K562 (cell line): Measurements from ENCODE around the gene PHKG2. TPM values are rescaled to one million over a fixed set of nuclear protein-coding genes. Genes with fewer than 3 reads are reported as not detected.

Experiments used
- ATAC-seq: fragments of 200-7000 bp; cut with Tn5 transposase; 3 replicates; pipeline ENCODE4 v1.9.1; 2020; ENCODE audit warnings: moderate library complexity
- BruUV-seq: library from RNA; stranded (reverse); fragments of 400-500 nt; replicated peaks from 2 replicates; lab custom pipeline; 2021; lab: Mats Ljungman, UMichigan
- CTCF ChIA-PET: fragments of 300-600 bp; formaldehyde crosslinking; extraction: SDS; loops from one replicate; lab custom pipeline; 2021; ENCODE audit warnings: low intra/inter-chr PET ratio; lab: Yijun Ruan, JAX
- POLR2A ChIA-PET: fragments of 300-600, 350-650 bp; sonication (Branson Sonifier 250); formaldehyde crosslinking; extraction: SDS; loops from one replicate; lab custom pipeline; 2021; ENCODE audit warnings: antibody characterized with exemption, inconsistent platforms; lab: Yijun Ruan, JAX
- DNase-seq, 4 experiments: peaks; one replicate each; pipeline versions ENCODE4 v3.0.0 to v3.0.0-alpha.2; 2011 to 2018; ENCODE audit warnings: low spot score in 3 of 4, mixed read lengths in 3 of 4; ENCODE audit errors: extremely low read depth in 1 of 4
- FAIRE-seq: peaks from 2 replicates; lab custom pipeline; 2011; peaks lifted over from hg19 to GRCh38; lab: Jason Lieb, UNC
- H2AFZ ChIP-seq: 2 replicates; pipeline ENCODE4 v1.6.0; 2011; ENCODE audit warnings: low read depth, low read length, control low read depth, inconsistent platforms
- H3K27ac ChIP-seq: fragments of 200-600 bp; 3 replicates; pipeline ENCODE4 v1.8.0; 2011; ENCODE audit warnings: low read depth, mild to moderate bottlenecking, control low read depth, inconsistent platforms, low read length, moderate library complexity, mixed read lengths; ENCODE audit errors: extremely low read depth
- H3K27me3 ChIP-seq, 2 experiments: fragments of 300-600 bp in 1 of 2; 2 replicates in 1 of 2; 3 replicates in 1 of 2; pipeline versions ENCODE4 v1.6.0 to v1.8.0; 2011; ENCODE audit warnings: inconsistent platforms in 2 of 2, low read length in 2 of 2, mild to moderate bottlenecking in 1 of 2, mixed read lengths in 1 of 2, moderate library complexity in 1 of 2; ENCODE audit not compliant: control insufficient read depth in 2 of 2, insufficient read depth in 2 of 2
- H3K36me3 ChIP-seq: fragments of 300-600 bp; 3 replicates; pipeline ENCODE4 v1.8.0; 2011; ENCODE audit warnings: mild to moderate bottlenecking, low read length, inconsistent platforms; ENCODE audit not compliant: control insufficient read depth, insufficient read depth
- H3K4me1 ChIP-seq, 2 experiments: fragments of 200-600 bp in 1 of 2; replicated peaks in 1 of 2; 2 replicates in 1 of 2; 3 replicates in 1 of 2; pipeline versions ENCODE4 v1.5.1 to v1.8.0; 2011; ENCODE audit warnings: inconsistent platforms in 2 of 2, low read length in 2 of 2, mild to moderate bottlenecking in 1 of 2, mixed read lengths in 1 of 2, moderate library complexity in 1 of 2; ENCODE audit not compliant: control insufficient read depth in 2 of 2, insufficient read depth in 2 of 2
- H3K4me2 ChIP-seq: 2 replicates; pipeline ENCODE4 v1.6.1; 2011; ENCODE audit warnings: low read length, control low read depth, inconsistent platforms, mixed read lengths; ENCODE audit not compliant: insufficient read depth
- H3K4me3 ChIP-seq: fragments of 200-600 bp; sonication (generic), shearing (Covaris generic); 2 replicates; pipeline ENCODE4 v1.5.1; 2016; ENCODE audit warnings: control low read depth, inconsistent platforms
- H3K79me2 ChIP-seq: fragments of 200-600 bp; 3 replicates; pipeline ENCODE4 v1.8.0; 2011; ENCODE audit warnings: low read length, inconsistent platforms; ENCODE audit not compliant: control insufficient read depth, insufficient read depth
- H3K9ac ChIP-seq, 2 experiments: 2 replicates each; pipeline versions ENCODE4 v1.6.0 to v1.6.1; 2011; ENCODE audit warnings: low read depth in 2 of 2, low read length in 2 of 2, control low read depth in 1 of 2, inconsistent platforms in 1 of 2, mild to moderate bottlenecking in 1 of 2, mixed read lengths in 1 of 2; ENCODE audit not compliant: insufficient read depth in 1 of 2
- H3K9me1 ChIP-seq: one replicate; pipeline ENCODE4 v1.6.0; 2011; ENCODE audit warnings: inconsistent platforms, mild to moderate bottlenecking, low read length, moderate library complexity; ENCODE audit not compliant: control insufficient read depth, insufficient read depth
- H3K9me3 ChIP-seq: replicated peaks from 2 replicates; pipeline ENCODE4 v1.5.1; 2011; ENCODE audit warnings: low read depth, low read length, inconsistent platforms; ENCODE audit not compliant: control insufficient read depth, insufficient read depth
- H4K20me1 ChIP-seq: replicated peaks from 2 replicates; pipeline ENCODE4 v1.6.1; 2011; ENCODE audit warnings: low read length, inconsistent platforms, mixed read lengths; ENCODE audit not compliant: control insufficient read depth, insufficient read depth
- CREB3 ChIP-seq: fragments of 450-650 bp; conservative IDR thresholded peaks from 2 replicates; pipeline ENCODE4 v1.6.1; 2016; ENCODE audit warnings: missing genetic modification characterization, low read depth, mild to moderate bottlenecking, missing compliant biosample characterization, moderate library complexity
- HMBOX1 ChIP-seq: sonication (generic); IDR thresholded peaks from 2 replicates; pipeline ENCODE4 v1.6.1; 2016
- HMGN3 ChIP-seq: IDR thresholded peaks from 2 replicates; pipeline ENCODE4 v1.6.1; 2011; ENCODE audit warnings: borderline replicate concordance, low read depth, mild to moderate bottlenecking, mixed read lengths, low read length; ENCODE audit not compliant: insufficient read length; ENCODE audit errors: extremely low read depth
- PPARD ChIP-seq: fragments of 250-450 bp; sonication (Bioruptor Pico); IDR thresholded peaks from 2 replicates; pipeline ENCODE4 v1.8.0; 2022; ENCODE audit warnings: inconsistent platforms, mild to moderate bottlenecking, moderate library complexity
- SREBF1 ChIP-seq: fragments of 150-350 bp; IDR thresholded peaks from 2 replicates; pipeline ENCODE4 v1.6.1; 2014; ENCODE audit warnings: antibody characterized with exemption, low read depth, low read length, borderline replicate concordance
- ZBTB7A ChIP-seq: IDR thresholded peaks from 2 replicates; pipeline ENCODE4 v1.6.1; 2011; ENCODE audit warnings: low read depth, mild to moderate bottlenecking, low read length, moderate library complexity, borderline replicate concordance; ENCODE audit not compliant: control insufficient read depth
- ZNF165 ChIP-seq: fragments of 250-450 bp; sonication (Bioruptor Pico); IDR thresholded peaks from 2 replicates; pipeline ENCODE4 v1.4.0; 2020; ENCODE audit warnings: borderline replicate concordance
- ZNF398 ChIP-seq: fragments of 250-450 bp; sonication (Bioruptor Pico); IDR thresholded peaks from 2 replicates; pipeline ENCODE4 v1.8.0; 2021; ENCODE audit warnings: moderate library complexity, mild to moderate bottlenecking, inconsistent platforms
- ZNF778 ChIP-seq: fragments of 450-650 bp; formaldehyde crosslinking; IDR thresholded peaks from 2 replicates; pipeline ENCODE4 v1.4.0; 2020; ENCODE audit warnings: mild to moderate bottlenecking, moderate library complexity
- WGBS: fragments of 100-300 bp; shearing (Covaris generic); methylation state at CpG from one replicate; pipeline ENCODE4 v1.1.6; 2016; ENCODE audit warnings: low coverage, mixed read lengths; ENCODE audit not compliant: insufficient coverage; ENCODE audit errors: missing lambda C conversion rate; 5-methylcytosine and 5-hydroxymethylcytosine counted together
- in situ Hi-C: fragments of 300-500 bp; cut with MboI; formaldehyde crosslinking; loops from 4 replicates; pipeline ENCODE4 v1.15.0; 2018; ENCODE audit warnings: inconsistent platforms, mixed read lengths
- intact Hi-C: fragments of 100-400 bp; cut with micrococcal nuclease; formaldehyde crosslinking; loops from 2 replicates; pipeline ENCODE4 v1.14.2; 2022
- polyA plus RNA-seq, 8 experiments: library from polyadenylated mRNA; depleted of rRNA in 4 of 8; stranded (reverse) in 5 of 8; unstranded in 3 of 8; fragments of >200 nt; fragmentation: Nextera tagmentation in 2 of 8; fragmentation: Illumina TruSeq in 1 of 8; extraction: Ambion mirVana in 2 of 8; extraction: Trizol in 1 of 8; gene quantifications; 2 replicates each; pipeline versions ENCODE4 v1.2.1 to v1.2.3, GENCODE V29; 2011 to 2014; ENCODE audit warnings: inconsistent platforms in 1 of 8, missing spikeins in 1 of 8
- total RNA-seq, 7 experiments: library from RNA; depleted of rRNA in 6 of 7; stranded (reverse); fragments of >200 nt in 6 of 7; fragmentation: Illumina TruSeq in 2 of 7; extraction: Trizol in 2 of 7; gene quantifications; 2 replicates each; pipeline versions ENCODE4 v1.2.1 to v1.2.3, GENCODE V29; 2011 to 2021; ENCODE audit warnings: low replicate concordance in 1 of 7
- TF ChIP-seq, protein P1 (sequence below), 2 experiments: fragments of 450-650 bp; conservative IDR thresholded peaks; 2 replicates each; pipeline ENCODE4 v1.6.1; 2017; ENCODE audit warnings: mild to moderate bottlenecking in 2 of 2, moderate library complexity in 2 of 2
- TF ChIP-seq, protein P2 (sequence below): fragments of 250-450 bp; sonication (Bioruptor Pico); IDR thresholded peaks from 2 replicates; pipeline ENCODE4 v1.8.0; 2022; ENCODE audit warnings: moderate library complexity, mild to moderate bottlenecking, inconsistent platforms

Gene PHKG2
- total and polyA plus RNA-seq, 9 of the 15 experiments (the other 6 are each of a cell fraction or from before 2014, with no cell fraction given): 5.8 to 54.2 (median 30.7) TPM

GRCh38 chr16:30775131-30775391, 26.8 kb downstream of the PHKG2 start:
- ATAC-seq: no peak
- no peak for FAIRE-seq
- intact Hi-C loops: loop anchor here (5.0 to 10.0 kb wide), 2 partner anchors 60 to 147 kb away; partner anchors contain the start of gene FBXL19
- peaks cover 53% of the 10 kb centered on the region; the same call in 2 of the 3 replicates for H3K36me3 ChIP-seq
- H3K9me1 ChIP-seq: no peaks in the 10 kb centered on the region
- TSS peak; percentile 35 for BruUV-seq
- H3K9me3 ChIP-seq: no peaks in the 10 kb centered on the region
- POLR2A ChIA-PET: interaction anchor here (0.6 to 2.6 kb wide), 14 partner anchors 9 to 677 kb away, joined by 3 to 19 read pairs (median 4); partner anchors contain the start of genes PHKG2 and ZNF629
- peaks cover 27 to 49% of the 10 kb centered on the region in 2 experiments for H3K4me1 ChIP-seq
- H3K9ac ChIP-seq: peak overlapping the region; percentile 97 to 98
- H3K4me2 ChIP-seq: peak overlapping the region; percentile 95
- in situ Hi-C loops: no loop called here
- peaks cover 5% of the 10 kb centered on the region; the same call in 1 of the 2 replicates for H4K20me1 ChIP-seq
- H3K27ac ChIP-seq: peak overlapping the region; percentile 94
- CTCF ChIA-PET: no interaction called here
- WGBS: 20% methylated on average over 15 of the region's 15 CpGs
- no peak for DNase-seq
- H3K27me3 ChIP-seq: no peaks in the 10 kb centered on the region
- H2AFZ ChIP-seq: peak overlapping the region; percentile 41; the same call in 1 of the 2 replicates
- H3K4me3 ChIP-seq: peak overlapping the region; percentile 66
- peaks cover 33% of the 10 kb centered on the region for H3K79me2 ChIP-seq
- TF ChIP-seq ZBTB7A: peak; percentile 82; the same call in 1 of the 2 replicates
- TF ChIP-seq HMGN3: peak; percentile 37
- no peak for TF ChIP-seq HMBOX1
- TF ChIP-seq, protein P1, sequence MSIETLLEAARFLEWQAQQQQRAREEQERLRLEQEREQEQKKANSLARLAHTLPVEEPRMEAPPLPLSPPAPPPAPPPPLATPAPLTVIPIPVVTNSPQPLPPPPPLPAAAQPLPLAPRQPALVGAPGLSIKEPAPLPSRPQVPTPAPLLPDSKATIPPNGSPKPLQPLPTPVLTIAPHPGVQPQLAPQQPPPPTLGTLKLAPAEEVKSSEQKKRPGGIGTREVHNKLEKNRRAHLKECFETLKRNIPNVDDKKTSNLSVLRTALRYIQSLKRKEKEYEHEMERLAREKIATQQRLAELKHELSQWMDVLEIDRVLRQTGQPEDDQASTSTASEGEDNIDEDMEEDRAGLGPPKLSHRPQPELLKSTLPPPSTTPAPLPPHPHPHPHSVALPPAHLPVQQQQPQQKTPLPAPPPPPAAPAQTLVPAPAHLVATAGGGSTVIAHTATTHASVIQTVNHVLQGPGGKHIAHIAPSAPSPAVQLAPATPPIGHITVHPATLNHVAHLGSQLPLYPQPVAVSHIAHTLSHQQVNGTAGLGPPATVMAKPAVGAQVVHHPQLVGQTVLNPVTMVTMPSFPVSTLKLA (conservative IDR thresholded peaks at IDR 0.05): no peak
- no peak for TF ChIP-seq ZNF778 (CRISPR knock-in tag)
- no peak for TF ChIP-seq CREB3 (tag)
- TF ChIP-seq SREBF1: no peak
- TF ChIP-seq, protein P2, sequence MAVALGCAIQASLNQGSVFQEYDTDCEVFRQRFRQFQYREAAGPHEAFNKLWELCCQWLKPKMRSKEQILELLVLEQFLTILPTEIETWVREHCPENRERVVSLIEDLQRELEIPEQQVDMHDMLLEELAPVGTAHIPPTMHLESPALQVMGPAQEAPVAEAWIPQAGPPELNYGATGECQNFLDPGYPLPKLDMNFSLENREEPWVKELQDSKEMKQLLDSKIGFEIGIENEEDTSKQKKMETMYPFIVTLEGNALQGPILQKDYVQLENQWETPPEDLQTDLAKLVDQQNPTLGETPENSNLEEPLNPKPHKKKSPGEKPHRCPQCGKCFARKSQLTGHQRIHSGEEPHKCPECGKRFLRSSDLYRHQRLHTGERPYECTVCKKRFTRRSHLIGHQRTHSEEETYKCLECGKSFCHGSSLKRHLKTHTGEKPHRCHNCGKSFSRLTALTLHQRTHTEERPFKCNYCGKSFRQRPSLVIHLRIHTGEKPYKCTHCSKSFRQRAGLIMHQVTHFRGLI (CRISPR knock-in tag): no peak
- no peak for TF ChIP-seq PPARD (CRISPR knock-in tag)
- TF ChIP-seq ZNF165: no peak
- TF ChIP-seq ZNF398 (CRISPR knock-in tag): no peak
